ENCODE data around the gene CDK5. TPM values are rescaled to one million over a fixed set of nuclear protein-coding genes. Genes with fewer than 3 reads are reported as not detected.

The CDK5 gene
- total RNA-seq, 1 experiment from 2014 or later = 19.8 TPM

- Histone ChIP-seq H3K9ac (ENCODE audit: low read length) (no peak overlapping the region), H3K36me3 (ENCODE audit: control insufficient read depth in 1 of 2, insufficient read depth in 2 of 2, low read length in 2 of 2) (no peaks in the 10 kb centered on the region), H3K4me1 (ENCODE audit: control insufficient read depth in 1 of 2, insufficient read depth in 2 of 2, low read length in 2 of 2) (peaks cover 13 to 26% of the 10 kb centered on the region in 2 experiments; a peak in 3 of 4 replicates), H3K4me3 (replicated peaks in 1 of 2; ENCODE audit: low read depth in 1 of 2, low read length in 2 of 2) (no peak overlapping the region), H2AFZ (ENCODE audit: low read depth, low read length, poor library complexity, severe bottlenecking) (no peak overlapping the region), H3K9me2 (ENCODE audit: insufficient read depth) (no peaks in the 10 kb centered on the region), H3K4me2 (ENCODE audit: low read length) (no peak overlapping the region), H3K9me3 (ENCODE audit: control insufficient read depth in 1 of 2, insufficient read depth in 1 of 2, low read depth in 1 of 2, low read length in 2 of 2) (no peaks in the 10 kb centered on the region), H3K27me3 (ENCODE audit: insufficient read depth, low read length) (no peaks in the 10 kb centered on the region), H3K79me2 (ENCODE audit: insufficient read depth, low read length) (peaks cover 4% of the 10 kb centered on the region; the same call in 1 of the 2 replicates), H3K27ac (ENCODE audit: low read depth, low read length) (no peak overlapping the region), H4K20me1 (ENCODE audit: insufficient read depth) (no peaks in the 10 kb centered on the region)
- RAD21 ChIA-PET (ENCODE audit: low non-redundant PET in 1 of 2, low total read pairs in 2 of 2, uncharacterized antibody in 2 of 2, unreplicated experiment in 2 of 2) = no interaction called here
- TF ChIP-seq SP1 (IDR thresholded peaks at IDR 0.05; ENCODE audit: low read depth) (no peak), CBX3 (IDR thresholded peaks at IDR 0.05; ENCODE audit: low read depth) (no peak), SRF (IDR thresholded peaks at IDR 0.05; ENCODE audit: low read depth) (no peak), FOSL1 (IDR thresholded peaks at IDR 0.05; ENCODE audit: low read depth) (no peak), REST (IDR thresholded peaks at IDR 0.05; ENCODE audit: low read depth) (no peak), RAD21 (IDR thresholded peaks at IDR 0.05; ENCODE audit: low read depth) (no peak), EGR1 (IDR thresholded peaks at IDR 0.05; ENCODE audit: low read depth) (no peak)
- ATAC-seq = no peak
- no peak for DNase-seq (ENCODE audit: low read depth, low spot score)
- POLR2A ChIA-PET = no interaction called here
- CTCF ChIA-PET = interaction anchor here (1.4 kb wide), 1 partner anchor 13 kb away, joined by 4 read pairs; no protein-coding TSS in a partner anchor
- BruUV-seq (replicated peaks) = no TSS peak
- intact Hi-C loops (cut with micrococcal nuclease) = no loop called here
Measured at GRCh38 chr7:151005566-151005965, 52.1 kb downstream of the CDK5 start.

Other genes with a start within 250 kb of the CDK5 start
- 0.37 TPM for gene AOC1, start 205.4 kb downstream of the CDK5 start, total RNA-seq (2021; ENCODE audit: unreplicated experiment)
- 9.7 TPM for gene KCNH2, start 79.6 kb downstream of the CDK5 start, total RNA-seq (2021; ENCODE audit: unreplicated experiment)
- gene NOS3, start 66.9 kb downstream of the CDK5 start, total RNA-seq (2021; ENCODE audit: unreplicated experiment) = 35.8 TPM
- 2.1 TPM for gene ATG9B, start 33.4 kb downstream of the CDK5 start, total RNA-seq (2021; ENCODE audit: unreplicated experiment)
- 55.2 TPM for gene ABCB8, start 29.4 kb downstream of the CDK5 start, total RNA-seq (2021; ENCODE audit: unreplicated experiment)
- 4.4 TPM for gene ASIC3, start 9.4 kb downstream of the CDK5 start, total RNA-seq (2021; ENCODE audit: unreplicated experiment)
- gene SLC4A2, start 1.7 kb upstream of the CDK5 start, total RNA-seq (2021; ENCODE audit: unreplicated experiment) = 240 TPM
- gene FASTK, start 22.9 kb upstream of the CDK5 start, total RNA-seq (2021; ENCODE audit: unreplicated experiment) = 86.4 TPM
- 75.8 TPM for gene TMUB1, start 25.6 kb upstream of the CDK5 start, total RNA-seq (2021; ENCODE audit: unreplicated experiment)
- gene AGAP3, start 28.6 kb upstream of the CDK5 start, total RNA-seq (2021; ENCODE audit: unreplicated experiment) = 126 TPM
- gene GBX1, start 109.8 kb upstream of the CDK5 start, total RNA-seq (2021; ENCODE audit: unreplicated experiment) = 0.86 TPM
- not detected for gene ASB10, start 129.4 kb upstream of the CDK5 start, total RNA-seq (2021; ENCODE audit: unreplicated experiment)
- 0.69 TPM for gene H2BK1, start 152.6 kb upstream of the CDK5 start, total RNA-seq (2021; ENCODE audit: unreplicated experiment)
- gene ABCF2, start 169.3 kb upstream of the CDK5 start, total RNA-seq (2021; ENCODE audit: unreplicated experiment) = 63.7 TPM
- gene CHPF2, start 174.6 kb upstream of the CDK5 start, total RNA-seq (2021; ENCODE audit: unreplicated experiment) = 19.5 TPM
- gene SMARCD3, start 190.8 kb upstream of the CDK5 start, total RNA-seq (2021; ENCODE audit: unreplicated experiment) = 30.3 TPM

Data from HCT116 (cell line).